Measurements from ENCODE around the gene SLC26A9.

Gene SLC26A9

DNA sequence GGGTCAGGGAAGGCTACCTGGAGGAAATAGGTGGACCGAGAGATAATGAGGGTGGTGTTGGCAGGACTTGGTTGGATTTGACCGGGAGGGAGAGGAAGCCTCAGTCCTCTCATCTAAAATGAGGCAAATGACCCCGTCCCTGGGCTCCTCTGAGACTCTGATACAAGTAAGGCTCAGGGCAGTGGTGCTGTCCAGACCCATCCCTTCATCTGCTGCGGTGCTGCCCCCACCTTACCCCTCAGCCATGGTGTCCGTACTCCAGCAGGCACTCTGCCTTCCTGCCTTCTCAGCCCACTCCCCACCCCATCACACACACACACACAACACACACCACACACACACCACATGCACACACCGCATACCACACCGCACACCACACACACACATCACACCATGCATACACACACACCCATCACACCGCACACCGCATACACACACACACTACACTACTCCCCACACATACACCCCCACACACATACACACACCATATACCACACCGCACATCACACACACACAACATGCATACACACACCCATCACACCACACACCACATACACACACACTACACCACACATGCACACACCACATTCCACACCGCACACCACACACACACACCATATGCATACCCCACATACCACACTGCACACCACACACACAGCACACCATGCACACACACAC, 29.4 kb upstream of the SLC26A9 start:
- DNase-seq = no peak

DNA sequence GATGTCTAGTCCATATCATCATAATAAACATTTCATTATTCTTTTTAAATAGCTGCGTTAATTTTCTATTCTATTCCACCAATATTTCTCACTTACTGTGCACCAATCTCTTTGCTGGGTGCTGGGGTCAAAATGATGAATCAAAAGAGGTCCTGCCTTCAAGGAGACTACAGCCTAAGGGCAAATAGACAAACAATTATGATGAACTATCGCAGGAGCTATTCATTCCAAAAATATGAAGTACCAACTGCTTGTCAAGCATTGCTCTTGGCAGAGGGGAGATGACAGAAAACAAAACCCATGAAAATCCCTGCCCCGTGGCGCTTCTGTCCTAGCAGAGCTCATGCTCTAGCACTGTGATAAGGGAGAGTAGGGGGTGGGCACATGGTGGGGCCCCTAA, 28.8 kb upstream of the SLC26A9 start:
- DNase-seq = no peak

DNA sequence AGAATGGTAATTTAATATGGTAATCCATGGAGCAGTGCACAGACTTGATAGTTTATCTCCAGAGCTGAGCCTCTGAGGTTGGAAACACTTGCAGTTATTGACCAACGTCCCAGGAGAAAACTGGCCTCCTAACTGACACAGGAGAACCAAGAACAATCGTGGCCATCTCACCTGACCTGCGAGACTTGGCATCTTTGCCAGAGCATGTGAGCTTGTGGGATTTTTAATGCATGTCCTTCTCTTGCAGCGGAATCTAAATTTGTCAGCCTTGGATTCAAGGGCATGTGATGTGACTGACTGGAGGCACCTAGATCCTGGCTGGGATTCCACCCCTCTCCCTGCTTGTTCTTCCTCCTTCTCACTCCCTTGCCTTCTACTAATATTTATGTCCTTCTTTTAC, 27.8 kb upstream of the SLC26A9 start:
- DNase-seq = no peak

DNA sequence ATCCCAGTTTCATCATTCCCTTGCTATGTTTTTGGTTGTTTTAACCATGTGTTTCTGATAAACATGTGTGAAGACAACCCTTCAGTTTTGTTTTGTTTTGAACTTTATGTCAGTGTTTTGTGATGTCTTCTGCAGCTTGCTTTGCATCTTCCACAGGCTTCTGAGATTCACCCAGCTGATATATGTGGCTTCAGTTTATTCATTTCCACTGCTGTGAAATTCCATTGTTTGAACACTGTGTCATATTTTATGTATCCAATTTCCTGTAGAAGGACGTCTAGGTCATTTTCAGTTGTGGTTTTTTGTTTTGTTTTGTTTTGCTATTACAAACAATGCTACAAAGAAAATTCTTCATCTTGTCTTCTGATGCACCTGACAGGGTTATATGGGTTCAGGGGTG, 27.2 kb upstream of the SLC26A9 start:
- no peak for DNase-seq

DNA sequence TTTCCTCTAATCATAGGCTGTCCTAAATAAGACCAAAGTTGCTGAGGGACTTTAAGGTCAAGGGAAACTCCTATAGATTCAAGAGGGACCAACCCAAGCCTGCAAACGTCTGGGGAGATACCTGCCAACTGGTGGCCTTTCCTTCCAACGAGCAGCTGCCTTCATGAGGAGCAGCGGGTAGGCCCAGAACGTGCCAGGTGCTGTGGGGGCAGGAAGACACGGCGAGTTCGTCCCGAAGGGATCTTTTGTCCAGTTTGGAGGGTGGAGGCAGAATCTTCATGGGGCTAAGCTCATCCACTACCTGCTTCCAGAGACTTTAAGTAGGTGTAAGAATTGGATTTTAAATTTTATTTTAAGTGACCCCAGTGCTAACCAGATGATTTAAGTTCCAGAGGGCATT, 26.0 kb upstream of the SLC26A9 start:
- no peak for DNase-seq

- no peak for DNase-seq
Measured at GRCh38 chr1:205967554-205968335, 24.5 kb upstream of the SLC26A9 start.

- DNase-seq = no peak
Measured at GRCh38 chr1:205965036-205965884, 22.0 kb upstream of the SLC26A9 start.

DNA sequence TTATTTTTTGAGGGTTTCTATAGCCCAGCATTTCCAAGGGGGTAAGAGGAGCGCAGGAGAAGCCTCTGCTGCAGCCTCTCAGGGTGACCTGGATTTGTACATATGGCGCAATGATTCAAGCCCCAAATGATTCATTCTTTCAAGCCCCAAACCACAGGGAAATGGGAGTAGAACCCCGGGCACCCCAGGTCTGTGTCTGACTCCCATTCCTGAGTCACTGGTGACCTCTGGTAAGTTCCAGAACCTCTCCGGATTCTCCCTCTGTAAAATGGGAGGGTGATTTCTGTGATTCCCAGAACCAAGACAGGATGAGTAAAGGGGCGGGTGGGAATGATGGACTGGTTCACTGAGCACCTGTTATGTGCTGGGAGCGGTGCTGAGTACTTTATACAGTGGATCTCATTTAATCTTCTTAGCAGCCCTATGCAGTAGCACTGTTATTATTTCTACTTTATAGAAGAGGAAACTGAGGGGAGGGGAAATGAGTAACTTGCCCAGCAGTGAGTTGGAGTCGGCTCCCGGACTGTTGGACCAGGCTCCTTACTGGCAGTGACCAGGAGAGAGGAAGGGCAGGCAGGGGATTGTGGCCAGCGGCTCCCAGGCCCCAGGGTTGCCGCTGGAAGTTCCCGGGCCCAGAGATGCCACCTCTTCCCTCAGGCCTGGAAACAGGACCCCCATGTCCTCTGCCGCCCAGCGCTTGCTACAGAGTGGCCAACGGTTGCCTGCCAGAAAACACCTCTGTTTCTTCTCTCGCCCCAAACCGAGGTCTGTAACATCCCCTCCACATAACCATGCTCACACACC, 20.3 kb upstream of the SLC26A9 start:
- no peak for DNase-seq

DNA sequence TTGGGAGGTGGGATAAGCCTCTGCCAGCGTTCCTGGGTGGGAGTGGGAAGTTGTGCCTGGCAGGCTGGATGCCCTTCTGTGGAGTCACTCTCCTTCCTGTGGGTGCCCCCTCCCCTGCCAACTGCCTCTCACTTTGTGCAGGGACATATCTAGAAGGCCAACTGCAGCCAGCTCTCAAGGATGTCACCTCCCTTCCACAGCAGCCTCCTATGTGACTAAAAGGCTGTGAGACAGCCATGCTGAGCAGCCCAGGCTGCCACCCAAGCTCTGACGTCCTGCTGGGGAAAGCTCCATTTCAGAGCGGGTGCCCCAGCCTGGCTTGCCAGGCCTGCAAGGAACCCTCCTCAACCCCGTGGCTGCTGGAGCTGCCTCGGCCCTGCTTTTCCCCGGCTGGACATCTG, 19.6 kb upstream of the SLC26A9 start:
- DNase-seq = no peak

- DNase-seq = no peak
Measured at GRCh38 chr1:205961991-205962820, 18.9 kb upstream of the SLC26A9 start.

DNA sequence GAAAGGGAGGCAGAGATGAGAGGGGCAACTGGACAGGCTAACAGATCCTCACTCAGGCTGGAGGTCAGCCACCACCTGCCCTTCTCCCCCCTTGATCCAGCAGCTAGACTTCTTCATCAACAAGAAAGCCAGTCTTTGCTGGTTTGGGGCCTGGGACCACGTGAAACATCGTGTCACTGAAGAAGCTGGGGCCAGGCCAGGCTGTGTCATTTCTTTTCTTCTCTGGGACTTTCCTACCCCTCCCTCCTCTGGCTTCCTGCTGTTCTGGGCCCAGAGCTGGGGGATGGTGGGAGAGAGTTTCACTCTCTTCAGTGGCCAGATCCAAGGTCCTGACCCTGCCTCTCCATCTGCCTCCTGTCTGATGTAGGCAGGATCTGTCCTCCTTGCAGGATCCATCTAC, 18.1 kb upstream of the SLC26A9 start:
- DNase-seq = no peak

GRCh38 chr1:205959789-205960188, 16.5 kb upstream of the SLC26A9 start:
- DNase-seq = no peak

DNA sequence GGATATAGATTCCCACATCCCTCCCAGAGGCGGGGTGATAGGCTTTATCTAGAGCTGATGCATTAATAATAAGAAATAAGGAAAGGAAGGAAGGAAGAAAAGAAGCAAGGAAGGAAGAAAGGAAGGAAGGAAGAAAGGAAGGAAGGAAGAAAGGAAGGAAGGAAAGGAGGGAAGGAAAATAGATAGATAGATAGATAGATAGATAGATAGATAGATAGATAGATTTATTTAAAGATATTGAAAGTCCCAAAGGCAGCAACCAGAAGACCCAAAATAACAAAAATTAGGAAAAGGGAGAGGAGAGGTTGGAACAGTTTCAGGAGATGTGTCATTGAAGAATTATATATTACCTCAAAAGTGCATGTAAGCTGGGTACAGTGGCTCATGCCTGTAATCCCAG, 12.2 kb upstream of the SLC26A9 start:
- no peak for DNase-seq

DNA sequence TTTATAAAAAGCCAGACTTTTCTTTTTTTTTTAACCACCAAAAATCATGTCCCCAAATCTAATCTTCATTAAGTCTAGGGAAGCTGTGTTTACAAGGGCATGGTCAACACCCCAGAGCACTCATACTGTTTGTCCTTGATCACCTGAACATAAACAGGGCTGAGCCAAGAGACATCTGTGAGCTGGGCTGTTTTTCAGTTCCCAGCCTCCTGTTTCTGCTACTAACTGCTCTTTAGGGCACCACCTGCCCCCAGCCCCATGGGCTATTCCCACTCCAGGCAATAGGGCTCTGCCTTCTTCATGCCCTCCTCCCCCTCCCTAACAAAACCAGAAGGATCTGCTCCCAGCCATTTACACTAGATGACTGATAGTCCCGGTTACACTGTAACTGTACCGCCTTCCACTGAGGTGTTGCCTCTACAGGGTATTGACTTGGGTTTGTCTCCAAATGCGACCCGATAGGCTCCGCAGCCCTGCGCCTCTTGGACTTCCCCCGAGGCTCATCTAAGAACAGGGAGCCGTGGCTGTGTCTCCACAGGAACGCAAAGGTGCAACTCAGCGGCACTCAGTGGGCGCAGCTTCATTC, 11.7 kb upstream of the SLC26A9 start:
- DNase-seq = no peak

DNA sequence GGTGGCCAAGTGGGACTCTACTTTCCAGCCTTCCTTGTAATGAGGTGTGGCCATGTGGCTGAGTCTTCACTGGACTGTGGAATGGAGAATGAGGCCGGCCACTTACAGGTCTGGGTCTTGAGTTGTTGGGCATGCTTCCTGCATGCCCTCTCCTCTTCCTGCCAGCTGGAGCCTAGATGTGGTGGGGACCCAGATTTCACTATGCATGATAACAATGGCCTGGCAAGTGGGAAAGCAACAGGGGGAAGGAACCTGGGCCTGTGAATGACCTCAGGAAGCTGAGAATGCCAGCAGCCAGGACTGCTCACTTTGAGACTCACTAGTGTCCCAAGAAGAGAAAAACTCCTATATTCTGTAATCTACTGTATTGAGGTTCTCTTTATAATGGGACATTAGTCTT, 8.5 kb upstream of the SLC26A9 start:
- DNase-seq = no peak

- no peak for DNase-seq
Measured at GRCh38 chr1:205950826-205951549, 7.7 kb upstream of the SLC26A9 start.

- no peak for DNase-seq
Measured at GRCh38 chr1:205950280-205950679, 7.0 kb upstream of the SLC26A9 start.

DNA sequence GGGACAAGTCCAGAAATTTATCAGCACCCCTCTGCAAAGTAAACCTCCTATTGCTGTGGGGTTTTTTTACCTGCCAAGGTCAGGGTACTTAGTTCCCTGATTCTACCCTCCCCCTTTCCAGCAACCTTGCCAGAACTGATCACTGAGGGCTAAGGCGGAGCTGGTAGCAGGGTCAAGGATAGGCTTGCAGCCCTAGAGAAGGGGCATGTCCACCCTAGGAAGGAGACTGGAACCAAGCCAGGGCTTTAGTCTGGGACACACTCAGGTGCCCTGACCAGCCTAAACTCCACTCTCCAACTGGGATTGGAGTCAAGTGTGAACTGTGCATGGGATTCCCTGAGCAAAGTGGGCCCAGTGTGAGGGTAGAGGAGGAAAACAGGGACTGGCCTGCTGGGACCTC, 6.5 kb upstream of the SLC26A9 start:
- DNase-seq = no peak

DNA sequence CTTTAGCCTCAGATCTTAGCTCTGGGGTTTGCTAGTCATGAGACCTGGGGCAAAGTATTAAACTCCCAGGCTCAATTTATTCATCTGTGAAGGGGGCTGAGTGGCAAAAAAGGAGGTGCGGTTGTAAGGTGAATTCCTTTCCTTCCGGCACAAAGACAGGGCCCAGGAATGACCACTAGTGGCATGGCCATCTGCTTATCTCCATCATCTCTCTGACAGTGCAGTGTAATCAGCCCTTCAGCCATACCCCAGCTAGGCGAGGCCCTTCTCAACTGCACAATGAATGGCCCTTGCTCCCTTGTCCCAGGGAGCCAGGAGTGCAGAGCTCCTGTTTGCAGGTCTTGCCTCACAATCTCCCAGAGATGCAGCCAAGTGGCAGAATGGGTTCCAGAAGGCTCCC, 5.6 kb upstream of the SLC26A9 start:
- no peak for DNase-seq

DNA sequence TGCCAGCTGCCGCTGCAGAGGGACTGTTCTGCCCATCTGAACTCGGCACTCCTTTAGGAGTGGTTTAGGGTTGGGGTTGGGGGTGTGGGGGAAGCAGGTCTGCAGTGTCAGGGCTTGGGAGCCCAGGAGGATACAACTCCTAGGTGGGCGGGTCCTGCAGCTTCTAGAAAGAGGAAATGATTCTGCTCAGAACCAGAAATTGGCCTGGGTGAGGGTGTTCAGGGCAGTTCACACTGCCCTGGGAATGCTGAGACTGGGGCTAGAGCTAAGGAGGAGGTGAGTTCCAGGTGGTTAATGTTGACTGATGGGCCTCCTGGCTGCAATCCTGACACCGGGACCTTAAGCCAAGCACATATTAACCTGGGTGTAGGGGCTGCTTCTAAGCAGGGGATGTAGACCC, 4.8 kb upstream of the SLC26A9 start:
- no peak for DNase-seq

GRCh38 chr1:205947024-205947423, 3.8 kb upstream of the SLC26A9 start:
- DNase-seq = no peak
